HCEC 1CT (cell line): ENCODE data around the gene TP63.

ENCODE experiments used
- DNase-seq: peaks from one replicate; pipeline ENCODE4 v3.0.0-alpha.2; 2017

The TP63 gene

GRCh38 chr3:189685860-189686259 lies 54.7 kb downstream of the TP63 start:
- peak; percentile 75 for DNase-seq

DNA sequence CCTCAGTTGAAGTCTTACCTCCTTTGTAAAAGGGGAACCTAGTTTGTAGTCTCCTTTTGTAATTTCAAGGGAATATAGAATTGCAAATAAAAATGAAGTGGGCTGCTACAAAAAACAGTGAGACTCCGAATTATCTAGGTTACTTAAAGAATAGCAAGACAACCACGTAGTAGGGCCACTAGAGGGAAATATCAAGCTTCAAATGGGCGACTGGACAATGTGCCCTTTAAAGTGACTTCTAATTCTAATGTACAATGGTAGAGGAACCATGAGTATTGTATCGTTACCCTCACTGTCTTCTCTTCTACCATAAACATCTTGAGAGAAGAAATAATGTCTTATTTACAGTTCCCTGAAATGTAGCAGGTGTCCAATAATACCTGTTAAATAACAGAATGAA lies 56.3 kb downstream of the TP63 start:
- DNase-seq, result peak; percentile 32

DNA sequence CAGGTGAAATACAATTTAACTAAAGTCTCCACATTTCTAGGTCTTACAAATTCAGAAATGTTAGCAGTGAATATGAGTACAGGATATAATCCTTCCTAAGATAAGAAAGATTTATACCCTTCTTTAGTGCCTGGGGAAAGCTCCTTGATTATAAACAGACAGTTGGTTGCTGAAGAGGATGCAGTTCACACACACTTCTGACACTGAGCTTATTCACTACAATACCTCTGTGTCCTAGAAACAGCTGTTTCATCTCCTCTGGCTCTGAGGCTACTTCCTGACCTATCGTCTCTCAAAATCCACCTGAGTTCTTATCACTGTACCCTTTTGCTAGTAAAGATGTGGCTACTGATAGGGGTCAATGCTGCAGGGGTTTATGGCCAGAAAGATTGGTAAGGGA lies 57.1 kb downstream of the TP63 start:
- peak; percentile 3 for DNase-seq

DNA sequence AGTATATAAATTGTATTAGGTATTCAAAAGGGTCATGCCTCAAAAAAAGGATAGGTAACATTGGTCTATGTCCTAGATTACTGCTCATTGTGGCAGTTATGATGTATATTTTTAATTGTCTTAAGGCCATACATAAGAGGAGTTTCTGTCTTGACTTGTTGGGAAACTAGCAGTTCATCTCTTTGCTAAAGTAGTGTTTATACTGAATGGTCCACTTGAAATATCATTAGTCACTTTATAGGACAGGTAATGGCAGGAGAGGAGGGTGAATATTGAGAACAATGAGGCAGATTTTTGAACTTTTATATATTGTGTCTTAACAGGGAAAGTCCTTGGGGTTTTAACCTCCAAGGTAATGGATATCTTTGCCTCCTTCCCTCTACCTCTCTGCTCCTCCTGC lies 58.4 kb downstream of the TP63 start:
- DNase-seq, result no peak

- no peak for DNase-seq
Observed at GRCh38 chr3:189690237-189690636, 59.0 kb downstream of the TP63 start.

DNA sequence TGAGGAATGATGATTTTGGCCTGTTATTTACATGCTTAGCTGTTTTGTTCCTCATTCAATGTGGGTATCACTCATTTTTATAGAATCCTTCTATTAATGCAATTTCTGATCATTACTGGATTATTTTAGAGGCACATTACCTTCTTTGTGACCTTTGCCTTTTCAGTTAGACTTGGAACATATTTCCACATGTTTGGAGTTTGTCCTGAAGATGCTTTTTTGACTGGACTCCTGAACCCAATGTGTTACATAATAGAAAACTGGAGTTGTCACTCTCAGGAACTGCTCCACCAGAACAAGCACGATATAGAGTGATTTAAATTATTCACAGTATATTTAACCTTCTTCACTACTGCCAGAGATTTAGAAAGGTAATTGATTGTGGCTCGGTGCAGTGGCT lies 59.5 kb downstream of the TP63 start:
- DNase-seq, result no peak

GRCh38 chr3:189695400-189695799 lies 64.2 kb downstream of the TP63 start:
- DNase-seq, result no peak

- no peak for DNase-seq
Observed at GRCh38 chr3:189698811-189699210, 67.6 kb downstream of the TP63 start.

DNA sequence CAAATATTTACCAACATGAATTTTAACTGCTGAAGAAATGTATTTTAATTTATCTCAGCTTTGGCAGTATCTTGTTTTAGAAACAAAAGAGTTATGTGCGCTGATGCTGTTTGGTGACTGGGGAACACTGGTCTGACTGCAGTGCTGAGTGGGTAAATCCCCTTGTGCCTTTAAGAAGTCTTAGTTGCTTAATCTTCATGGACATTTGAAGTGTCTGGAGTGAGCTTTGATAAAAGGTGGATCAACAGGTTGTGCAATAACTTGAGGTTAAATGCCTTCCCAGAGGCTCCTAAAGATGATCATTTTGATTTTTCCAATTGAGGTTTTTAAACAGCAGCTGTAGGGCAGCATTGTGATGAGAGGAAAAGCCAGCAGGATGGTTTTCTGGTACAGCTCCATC lies 68.7 kb downstream of the TP63 start:
- DNase-seq, result no peak

DNA sequence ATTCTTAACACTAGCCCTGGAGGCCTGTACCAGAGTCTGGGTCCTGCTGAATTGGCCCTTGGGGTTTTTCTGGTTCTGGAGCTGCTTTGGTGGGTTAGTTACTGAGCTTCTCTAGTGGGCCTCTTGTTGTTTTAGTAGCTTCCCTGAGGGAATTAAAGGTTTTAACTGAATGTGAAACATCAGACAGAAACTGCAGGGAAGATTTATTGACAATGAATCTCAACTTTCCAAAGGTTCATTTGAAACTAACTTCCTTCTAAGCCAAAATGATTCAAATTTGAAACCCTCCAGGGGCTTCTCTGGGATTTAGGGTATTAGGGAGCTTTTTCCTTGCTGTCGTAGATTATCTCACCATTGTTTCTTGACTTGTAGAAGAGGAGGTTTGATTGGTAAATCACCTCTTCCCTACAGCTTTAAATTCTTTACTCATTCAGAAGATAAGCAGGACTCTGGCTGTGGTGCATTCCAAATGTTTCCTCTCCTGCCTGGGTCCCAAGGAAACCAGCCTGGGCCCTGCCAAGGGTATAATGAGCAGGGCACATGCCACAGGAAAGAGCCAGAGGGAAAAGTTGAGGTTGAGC lies 71.0 kb downstream of the TP63 start:
- DNase-seq, result no peak

DNA sequence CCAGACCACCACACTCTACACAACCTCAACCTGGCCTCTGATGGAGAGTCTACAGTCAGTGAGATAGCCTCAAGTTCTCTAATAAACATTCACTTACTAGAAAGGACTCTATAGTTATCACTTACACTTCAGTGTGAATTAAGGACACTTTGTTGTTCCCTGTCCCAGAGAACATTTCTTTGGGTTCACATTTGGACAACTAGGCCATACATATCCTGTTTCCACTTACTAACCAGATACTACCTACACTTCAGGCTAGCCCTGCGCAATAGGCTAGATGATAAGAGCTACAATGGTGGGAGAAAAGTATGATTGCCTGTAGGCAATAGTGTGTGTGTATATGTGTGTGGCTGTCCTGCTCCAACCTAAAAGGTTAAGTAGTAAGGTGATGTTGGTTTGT lies 72.7 kb downstream of the TP63 start:
- no peak for DNase-seq

DNA sequence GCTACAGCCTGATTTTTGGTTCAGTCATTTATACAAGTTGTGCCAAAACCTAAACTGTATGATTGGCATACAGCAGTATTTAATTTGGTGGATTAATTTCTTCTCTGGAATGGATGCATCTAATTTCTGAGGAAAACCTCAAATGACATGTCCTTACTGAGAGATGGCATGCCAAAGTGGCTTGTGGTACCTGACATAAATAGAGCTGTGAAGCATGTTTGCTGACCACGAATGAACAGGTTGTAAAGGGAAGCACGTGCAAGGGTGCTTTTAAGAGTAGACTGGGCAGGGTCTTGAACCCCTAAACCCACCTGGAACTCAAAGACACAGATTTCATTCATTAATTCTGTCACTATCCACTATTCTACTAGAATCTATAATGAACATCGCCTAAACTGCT lies 77.2 kb downstream of the TP63 start:
- DNase-seq, result no peak

GRCh38 chr3:189710620-189711402 lies 79.6 kb downstream of the TP63 start:
- peak; percentile 98 for DNase-seq

- DNase-seq, result peak; percentile 59
Observed at GRCh38 chr3:189712906-189713483, 81.8 kb downstream of the TP63 start.

GRCh38 chr3:189714991-189715961 lies 84.1 kb downstream of the TP63 start:
- DNase-seq, result peak; percentile 91

DNA sequence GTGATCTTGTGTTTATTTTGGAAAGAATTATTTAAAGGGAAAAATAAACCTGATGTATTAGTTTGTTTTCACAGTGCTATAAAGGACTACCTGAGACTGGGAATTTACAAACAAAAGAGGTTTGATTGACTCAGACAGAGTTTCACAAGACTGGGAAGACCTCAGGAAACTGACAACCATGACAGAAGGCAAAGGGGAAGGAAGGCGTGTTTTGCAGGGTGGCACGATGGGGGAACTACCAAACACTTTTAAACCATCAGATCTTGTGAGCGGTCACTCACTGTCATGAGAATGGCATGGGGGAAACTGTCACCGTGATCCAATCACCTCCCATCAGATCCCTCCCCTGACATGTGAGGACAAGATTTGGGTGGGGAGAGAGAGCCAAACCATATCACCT lies 87.0 kb downstream of the TP63 start:
- no peak for DNase-seq

DNA sequence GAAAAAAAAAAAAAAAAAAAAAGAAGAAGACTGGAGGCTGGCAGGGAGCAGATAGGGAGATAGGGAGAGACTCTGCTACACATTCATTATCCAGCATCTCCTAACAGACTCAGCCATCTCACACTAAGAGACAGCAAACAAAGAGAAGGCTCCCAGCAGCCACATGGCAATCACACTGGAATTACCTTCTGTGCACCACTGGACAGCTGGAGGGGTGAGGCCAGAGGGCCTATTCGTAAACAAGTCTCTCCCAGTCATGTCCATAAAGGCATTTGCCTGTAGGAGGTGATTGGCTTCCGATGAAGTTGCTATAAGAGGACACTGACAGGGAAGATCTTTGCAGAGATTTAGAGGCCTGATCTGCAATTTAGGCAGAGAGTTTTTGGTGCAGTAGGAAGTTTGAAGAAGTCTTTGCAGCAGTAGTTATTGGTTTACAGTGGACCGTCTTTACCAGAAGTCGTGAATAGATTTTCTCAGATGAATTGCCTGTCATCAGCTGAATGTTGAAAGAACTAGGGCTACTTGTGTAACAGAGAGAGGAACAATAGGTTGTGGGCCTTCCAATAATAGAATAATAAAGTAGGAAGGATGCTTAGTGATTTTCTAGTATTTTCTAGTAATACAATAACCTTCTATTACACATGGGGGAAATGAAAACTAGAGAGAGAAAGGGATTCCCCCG lies 89.7 kb downstream of the TP63 start:
- DNase-seq, result no peak

DNA sequence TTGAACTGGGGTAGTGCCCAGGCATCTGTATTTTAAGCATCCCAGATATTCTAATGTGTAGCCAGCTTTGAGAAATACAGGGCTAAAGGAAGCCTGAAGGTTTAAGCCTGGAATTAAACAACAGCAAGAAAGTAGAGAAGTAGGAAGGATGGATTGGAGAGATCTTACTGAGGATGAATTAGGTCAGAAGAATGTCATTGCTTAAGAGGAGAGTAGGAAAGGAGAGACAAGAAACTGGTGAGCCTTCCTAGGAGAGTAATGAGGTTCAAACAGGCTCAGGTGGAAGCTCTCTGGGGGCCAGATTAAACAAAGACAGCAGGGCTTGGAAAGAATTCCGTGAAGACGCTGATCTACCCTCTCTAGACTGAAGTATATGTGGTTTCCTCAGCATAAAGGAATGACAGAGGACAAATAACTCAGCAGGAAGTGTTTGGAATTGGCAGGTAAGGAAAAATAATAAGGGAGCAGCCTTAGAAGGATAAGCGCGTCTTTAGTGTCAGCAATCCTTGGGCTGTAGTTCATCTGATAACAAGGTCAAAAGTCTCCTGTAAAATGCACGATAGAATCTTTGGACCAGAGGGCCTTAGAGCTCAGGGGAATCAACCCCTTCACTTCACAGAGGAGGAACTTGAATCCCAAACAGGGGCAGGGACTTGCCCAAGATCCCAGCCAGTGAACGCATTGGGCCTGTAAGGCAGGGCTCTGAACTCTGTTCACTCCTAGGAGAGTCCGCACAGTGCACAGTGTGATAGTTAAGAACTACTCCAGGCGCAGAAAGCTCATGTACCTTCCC lies 90.9 kb downstream of the TP63 start:
- no peak for DNase-seq

DNA sequence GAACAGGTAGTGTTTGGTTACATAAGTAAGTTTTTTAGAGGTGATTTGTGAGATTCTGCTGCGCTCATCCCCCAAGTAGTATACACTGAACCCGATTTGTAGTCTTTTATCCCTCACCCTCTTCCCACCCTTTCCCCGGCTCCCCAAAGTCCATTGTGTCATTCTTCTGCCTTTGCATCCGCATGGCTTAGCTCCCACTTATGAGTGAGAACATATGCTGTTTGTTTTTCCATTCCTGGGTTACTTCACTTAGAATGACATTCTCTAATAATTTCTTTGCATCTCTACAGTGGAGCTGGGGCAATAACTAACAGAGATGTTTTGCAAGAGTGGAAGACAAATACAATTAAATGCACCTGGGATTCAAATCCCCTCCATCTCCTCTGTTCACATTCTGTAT lies 93.2 kb downstream of the TP63 start:
- no peak for DNase-seq

DNA sequence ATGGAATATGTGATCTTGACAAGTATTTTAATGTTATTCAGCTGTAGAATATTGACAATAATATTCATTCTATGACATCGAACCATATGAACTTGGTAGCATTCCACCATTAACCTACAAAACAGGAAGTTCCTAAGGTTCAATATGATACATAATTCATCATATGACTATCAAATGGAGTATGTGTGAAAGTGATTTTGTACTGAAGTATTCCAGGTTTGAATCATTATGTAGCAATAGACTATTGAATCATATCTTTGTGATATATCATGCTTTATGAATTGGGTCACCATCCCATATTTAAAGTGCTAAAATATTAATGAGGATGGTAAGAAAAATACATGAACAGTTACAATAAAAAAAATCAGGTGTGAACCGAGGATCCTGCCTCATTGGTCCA lies 95.1 kb downstream of the TP63 start:
- DNase-seq, result peak; percentile 84

- DNase-seq, result peak; percentile 27
Observed at GRCh38 chr3:189727158-189727557, 96.0 kb downstream of the TP63 start.

- DNase-seq, result peak; percentile 63
Observed at GRCh38 chr3:189727898-189728297, 96.7 kb downstream of the TP63 start.
